ENCODE results near the gene P3H2.
A peak's percentile ranks its signal among the peaks of the same experiment; 100 is the strongest.
"Not testable (repeated sequence)": the region's sequence is repeated elsewhere in the genome, so short reads cannot be mapped to it uniquely, and the experiment has no call there.

Gene P3H2

DNA sequence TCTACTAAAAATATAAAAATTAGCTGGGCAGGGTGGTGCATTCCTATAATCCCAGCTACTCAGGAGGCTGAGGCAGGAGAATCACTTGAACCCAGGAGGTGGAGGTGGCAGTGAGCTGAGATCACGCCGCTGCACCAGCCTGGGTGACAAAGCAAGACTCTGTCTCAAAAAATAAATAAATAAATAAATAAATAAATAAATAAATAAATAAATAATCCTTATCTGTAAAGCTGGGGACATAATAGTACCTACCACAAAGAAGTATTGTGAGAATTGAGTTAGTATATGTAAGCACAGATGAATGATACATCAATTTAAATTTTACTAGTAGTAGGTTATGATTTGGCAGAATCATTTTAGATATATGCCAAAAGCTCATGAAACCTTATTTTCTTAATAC, 41.5 kb downstream of the P3H2 start:
- DNase-seq: not testable (repeated sequence)

DNA sequence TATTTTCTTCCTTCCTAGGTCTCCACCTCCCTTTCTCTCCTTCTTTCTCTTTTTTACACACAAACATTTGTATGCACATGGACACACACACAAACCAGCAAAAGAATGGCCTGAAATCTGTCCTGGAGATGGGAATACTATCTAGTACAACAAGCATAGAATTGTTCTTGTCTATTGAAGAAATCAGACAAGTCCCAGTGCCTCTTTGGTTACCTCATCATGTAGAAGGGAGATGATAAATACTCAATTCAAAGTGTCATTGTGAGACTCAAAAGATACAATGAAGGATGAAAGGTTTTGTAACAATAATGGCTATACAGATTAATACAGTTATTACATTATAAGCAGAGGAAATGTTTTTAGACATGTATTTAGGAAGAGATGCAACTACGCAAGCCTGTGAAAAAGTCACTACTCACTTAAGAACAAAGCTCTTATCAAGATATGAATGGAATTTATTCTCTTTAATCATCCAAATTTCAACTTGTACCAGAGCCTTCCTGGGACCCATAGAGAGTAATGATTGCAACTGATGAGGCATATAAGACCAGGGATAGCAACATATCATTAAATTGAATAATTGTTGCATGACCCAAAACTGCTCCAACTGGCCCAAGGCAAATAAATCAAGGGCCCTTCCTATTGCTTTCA, 43.2 kb downstream of the P3H2 start:
- no peak for DNase-seq

DNA sequence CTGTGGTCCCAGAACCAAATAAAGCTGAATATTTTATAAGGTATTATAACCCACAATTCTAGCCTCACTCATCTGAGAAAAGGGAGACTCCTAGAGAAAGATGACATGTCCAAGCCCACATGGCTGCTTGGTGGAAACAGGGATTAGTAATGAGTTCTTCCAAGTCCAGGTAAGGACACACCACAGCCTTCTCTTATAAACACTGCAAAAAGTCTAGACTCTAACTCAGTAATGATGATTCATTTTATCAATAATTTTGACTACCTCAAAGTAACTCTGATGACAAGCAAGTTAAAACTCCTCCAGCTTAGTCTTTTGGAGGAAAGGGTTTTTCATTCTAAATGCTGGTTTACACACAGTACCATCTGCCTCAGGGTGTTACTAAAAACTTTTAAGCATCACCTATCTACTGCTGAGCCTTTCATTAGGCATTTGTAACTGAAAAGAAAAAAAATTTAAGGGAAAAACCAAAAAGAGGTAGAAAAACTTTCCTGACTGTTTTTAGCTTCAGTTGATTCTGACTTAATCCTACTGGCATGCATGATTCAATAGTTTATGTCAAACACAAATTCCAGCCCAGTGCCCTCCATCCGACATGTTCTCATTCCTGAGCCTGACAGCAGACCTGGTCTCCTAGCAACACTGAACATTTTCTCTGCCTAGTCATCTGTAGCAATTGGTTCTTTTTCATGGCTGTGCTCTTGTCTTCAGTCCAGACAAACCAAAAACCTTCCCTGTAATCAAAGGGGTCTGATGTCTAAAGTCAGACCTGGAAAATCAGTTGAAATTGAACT, 43.9 kb downstream of the P3H2 start:
- DNase-seq: no peak

DNA sequence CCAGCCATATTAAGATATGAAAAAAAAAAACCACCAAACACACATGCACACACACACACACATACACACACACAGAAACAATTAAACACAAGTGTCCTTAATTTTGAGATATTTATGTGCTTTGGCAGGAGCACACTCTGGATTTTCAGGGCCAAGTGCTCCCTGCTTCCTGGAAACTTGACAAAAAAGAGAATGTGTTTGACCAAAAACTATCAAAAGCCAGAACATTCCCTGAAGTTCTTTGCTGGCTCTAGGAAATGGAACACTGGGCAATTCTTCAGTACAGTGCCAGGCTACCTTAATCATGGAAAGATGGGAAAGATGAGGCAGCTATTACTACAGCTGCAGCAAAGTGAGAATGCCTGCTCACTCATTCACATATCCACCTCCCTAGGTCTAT, 44.6 kb downstream of the P3H2 start:
- DNase-seq: no peak

DNA sequence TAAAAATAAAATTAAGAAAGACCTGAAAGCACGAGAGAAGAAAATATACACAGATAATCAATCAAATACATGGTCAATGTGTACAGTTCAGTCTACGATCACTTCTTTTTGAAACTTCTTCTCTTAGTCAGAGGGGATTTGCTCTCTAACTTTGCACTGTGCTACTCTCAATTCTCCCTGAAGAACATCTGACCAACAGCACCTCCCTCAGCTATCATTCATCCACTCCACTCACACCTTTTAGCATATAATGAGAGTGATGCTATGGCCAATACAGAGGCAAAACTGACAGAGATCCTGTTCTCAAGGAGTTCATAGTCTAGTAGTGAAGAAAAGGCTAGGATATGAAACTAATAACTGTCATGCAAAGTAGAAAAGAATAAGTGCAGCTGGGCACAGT, 45.9 kb downstream of the P3H2 start:
- no peak for DNase-seq

DNA sequence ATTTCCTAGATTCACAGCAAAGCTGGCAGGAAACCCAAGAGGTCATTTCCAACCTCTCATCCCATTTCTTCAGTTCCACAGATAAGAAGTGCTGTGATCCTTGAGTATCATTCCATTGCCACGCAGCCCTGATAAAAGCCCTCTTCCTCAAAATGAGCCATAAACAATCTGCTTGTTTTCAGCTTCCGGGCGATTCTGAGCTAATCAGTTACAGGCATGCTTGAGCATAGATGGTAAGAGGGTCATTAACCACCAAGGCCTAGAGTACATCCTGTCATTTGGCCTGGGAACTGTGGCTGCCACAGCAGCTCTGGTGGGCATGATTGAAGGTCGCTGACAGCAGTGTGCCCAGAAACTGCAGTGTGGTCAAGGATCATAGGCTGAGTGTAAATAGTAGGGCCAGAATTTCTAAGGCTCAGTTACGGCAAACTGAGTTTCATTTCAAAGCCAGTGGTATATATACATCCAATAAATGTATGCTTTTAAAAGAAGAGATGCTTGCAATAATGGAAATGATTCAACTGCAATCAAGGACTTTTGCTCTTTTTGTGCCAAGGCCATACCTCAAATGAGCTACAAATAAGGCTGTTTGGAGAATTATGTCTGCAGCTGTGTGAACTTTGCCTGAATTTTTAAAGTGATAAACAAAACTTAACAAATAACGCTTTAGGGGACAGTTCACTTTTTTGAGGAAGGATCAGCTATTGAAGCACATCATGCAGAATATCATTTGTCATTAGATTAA, 47.3 kb downstream of the P3H2 start:
- peak; percentile 33 for DNase-seq

DNA sequence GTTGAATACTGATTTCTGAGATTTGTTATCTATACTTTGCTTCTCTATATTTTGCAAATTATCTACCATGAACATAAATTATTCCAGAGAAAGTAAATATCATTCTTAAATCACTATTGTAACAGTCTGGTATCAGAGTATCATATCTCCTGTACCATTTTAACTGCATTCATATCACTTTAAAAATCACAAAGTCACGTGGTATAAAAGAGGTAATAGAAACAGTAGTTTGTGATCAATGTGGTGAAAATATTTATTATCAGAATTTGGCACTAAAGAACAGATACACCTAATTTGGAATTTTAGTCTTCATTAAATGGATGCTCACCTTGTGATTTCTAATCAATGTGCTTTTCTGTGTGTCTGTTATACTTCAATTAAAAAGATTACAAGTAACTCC, 47.8 kb downstream of the P3H2 start:
- DNase-seq: no peak

DNA sequence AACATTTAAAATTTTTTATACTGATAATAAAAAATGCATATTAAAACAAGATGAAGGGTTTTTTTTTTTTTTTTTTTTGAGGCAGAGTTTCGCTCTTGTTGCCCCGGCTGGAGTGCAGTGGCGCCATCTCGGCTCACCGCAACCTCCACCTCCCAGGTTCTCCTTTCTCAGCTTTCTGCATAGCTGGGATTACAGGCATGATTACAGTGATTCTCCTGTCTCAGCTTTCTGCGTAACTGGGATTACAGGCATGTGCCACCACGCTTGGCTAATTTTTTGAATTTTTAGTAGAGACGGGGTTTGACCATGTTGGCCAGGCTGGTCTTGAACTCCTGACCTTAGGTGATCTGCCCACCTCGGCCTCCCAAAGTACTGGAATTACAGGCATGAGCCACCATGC, 48.8 kb downstream of the P3H2 start:
- DNase-seq: not testable (repeated sequence)

DNA sequence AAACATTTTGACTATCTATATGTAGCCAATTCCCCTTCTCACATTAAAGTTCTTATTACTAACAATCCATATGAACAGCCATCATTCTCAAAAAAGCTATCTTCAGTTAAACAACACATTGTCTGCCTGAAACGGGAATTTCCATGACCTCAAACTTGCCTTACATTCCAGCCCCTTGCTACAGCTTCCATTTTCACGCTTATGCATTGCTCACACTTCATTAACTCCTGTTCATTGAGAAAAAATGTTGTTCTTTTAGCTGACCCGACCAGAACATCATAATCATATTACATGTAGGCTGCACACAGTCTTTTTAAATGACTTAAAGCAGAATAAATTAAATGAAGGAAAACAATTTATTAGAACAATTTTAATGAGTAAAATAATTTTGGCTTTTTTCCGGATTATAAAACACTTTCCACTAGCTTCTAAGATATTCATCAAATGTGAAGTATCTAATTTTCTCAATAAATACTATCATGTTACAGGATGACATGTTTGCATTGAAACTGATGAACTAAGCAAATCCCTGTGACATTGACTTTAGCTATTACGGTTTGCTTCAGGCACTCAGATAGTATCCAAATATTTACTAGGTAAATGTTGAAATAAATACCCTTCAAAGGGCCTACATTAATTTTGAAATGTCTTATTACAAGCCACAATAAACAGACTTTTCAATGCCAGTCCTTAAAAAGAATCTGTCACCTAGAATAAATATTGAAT, 49.9 kb downstream of the P3H2 start:
- peak; percentile 37 for DNase-seq

DNA sequence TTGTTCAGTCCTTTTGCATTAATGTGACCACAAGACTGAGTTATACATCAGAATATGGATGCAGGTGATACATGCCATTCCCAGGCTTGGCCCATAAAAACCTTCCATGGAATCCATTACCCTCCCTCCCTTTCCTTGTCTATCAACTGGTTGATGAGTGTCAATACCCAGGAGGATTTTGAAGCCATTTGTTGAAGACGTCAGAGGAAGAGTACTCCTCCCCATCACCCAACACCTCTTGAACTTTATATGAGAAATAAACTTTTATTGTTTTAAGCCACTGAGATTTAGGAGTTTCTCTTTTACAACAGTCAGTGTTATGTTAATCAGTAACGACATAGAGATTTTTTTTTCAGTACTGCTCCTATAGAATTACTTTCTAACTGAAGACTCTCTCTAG, 55.5 kb downstream of the P3H2 start:
- no peak for DNase-seq

DNA sequence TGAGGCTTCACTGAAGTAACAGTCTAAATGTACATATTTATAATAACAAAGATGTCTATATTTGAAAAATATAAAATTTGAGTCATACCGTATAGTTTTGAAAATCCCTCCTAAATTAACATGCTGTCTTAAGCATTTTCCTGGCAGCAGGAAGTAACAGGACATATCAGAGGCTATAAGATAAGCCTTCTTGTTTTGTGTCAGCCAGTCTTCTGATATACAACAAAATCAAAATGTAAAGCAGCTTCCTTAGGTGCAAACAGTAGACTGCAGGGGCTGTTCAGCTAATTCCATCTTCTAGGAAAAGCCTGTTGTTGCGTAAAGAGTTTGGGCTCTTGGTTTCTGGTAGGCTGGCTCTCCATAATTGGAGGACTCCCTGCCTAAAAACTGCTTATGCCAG, 56.0 kb downstream of the P3H2 start:
- DNase-seq: no peak

DNA sequence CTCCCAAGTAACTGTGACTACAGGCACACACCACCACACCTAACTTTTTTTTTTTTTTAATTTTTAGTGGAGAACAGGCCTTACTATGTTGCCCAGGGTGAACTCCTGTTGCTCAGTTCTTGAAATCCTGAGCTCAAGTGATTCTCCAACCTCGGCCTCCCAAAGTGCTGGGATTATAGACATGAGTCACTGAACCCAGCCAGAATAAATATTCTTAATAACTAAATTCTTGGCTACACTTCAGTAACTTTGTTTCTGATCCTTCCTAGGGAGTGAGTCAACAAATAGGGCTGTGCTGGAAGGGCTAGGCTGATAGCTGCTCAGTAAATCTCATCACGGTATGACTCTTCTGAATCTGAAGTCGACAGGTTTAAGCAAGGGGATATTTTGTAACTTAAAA, 56.6 kb downstream of the P3H2 start:
- no peak for DNase-seq

DNA sequence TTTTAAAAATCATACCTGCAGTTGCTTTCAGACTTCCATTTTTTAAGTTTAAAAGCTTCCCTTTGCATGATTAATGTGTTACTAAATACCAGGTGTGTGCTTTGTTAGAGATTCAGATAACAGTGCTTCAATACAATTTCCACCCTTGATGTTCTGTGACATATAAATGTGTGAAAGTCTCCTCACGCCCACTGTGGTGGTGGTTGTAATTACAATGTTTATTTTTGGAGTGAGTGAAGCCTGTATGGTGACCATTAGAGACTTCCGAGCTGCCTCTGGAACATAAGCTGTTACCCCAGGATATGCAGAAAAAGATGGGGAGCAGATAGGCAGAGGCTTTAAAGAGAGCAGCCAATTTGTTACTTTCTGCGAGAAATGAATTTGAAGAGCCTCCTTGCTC, 57.2 kb downstream of the P3H2 start:
- no peak for DNase-seq

DNA sequence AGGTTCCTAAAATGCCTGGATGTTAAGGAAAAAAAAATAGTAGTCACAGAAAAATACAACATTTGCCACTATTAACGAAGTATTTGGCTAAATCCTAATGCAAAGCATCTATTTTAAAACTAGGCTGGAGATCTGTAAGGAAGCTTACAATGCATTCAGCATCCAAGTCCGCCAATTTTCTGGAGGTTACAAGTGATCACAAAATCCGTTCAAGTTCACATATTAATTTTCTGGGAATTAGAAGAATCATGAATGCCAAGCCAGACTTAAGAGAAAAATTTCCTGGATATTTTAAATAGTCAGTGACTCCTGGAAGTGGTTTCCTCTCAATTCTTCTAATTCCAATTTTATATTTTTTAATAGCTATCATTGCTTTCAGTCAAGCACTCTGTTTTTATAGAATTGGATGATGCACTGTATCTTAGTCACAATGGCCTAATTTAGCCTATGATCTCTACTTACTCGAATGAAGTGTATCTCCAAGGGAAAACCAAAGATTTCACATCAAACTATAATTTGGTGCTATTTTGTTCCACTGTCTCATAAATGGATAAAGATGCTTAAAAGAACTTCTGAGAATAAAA, 60.4 kb downstream of the P3H2 start:
- no peak for DNase-seq

DNA sequence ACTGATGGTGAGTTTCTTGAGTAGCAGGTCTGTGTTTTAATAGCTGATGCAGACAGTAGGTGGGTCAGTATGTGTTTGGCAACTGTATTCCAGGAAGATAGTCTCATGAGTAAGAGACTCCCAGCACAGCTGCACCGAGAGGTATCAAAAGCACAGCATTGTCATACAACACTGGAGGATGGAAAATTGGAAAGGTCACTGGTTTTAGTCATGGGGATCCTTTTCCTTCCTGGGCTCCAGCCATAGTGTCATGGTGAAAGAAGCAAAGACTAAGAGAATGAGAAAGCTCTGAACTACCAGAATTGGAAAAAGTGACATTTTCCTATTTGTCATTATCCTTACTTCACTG, 61.5 kb downstream of the P3H2 start:
- DNase-seq: no peak

DNA sequence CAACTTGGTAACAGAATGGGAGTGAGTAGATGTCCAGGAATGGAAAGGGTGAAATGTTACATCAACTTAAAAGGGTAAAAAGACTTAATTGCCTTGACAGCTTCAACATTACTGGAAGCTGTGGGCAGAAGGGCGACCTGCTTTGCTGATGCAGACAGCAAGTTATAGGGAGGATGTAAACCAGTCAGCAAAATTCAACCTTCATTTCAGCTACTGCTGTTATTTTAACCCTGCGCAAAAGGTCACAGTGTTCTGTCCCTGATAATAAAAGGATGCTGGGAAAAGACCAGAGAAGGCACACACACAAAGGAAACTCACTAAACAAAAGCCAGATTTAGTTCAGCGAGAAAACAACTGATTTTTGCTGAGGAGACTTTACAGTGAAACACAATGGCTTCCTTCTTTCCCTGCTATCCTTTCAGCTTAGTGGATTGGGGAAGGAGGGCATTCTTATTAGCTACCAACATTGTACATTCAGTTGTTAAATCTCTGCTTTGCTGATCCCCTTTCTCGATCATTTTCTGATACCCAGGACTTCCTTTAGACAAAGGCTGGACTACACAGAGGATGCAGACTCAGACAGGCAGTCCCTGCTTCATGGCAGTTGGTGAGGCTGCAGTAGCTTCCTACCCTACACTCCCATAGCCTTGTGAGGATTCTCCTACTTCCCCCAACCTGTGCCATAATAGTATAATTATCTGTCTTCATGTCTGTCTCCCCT, 62.0 kb downstream of the P3H2 start:
- DNase-seq: no peak

DNA sequence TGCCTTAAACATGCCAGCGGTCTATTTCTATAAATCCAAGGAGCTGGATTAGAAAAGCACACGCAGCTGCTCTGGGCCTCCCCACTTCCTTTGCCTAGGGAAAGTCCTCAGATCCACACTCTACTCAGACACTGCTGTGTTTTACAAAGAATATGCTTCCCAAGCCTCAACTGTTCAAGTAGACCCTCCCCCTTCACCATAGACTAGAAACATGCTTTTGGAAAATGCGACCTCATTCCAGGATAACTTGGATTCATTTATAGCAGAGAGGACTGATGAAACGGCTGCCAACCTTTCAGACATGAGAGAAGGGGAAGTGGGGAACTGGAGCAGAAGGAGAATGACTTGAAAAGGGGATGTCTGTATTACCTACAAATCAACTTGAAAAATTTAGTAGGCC, 64.0 kb downstream of the P3H2 start:
- no peak for DNase-seq

DNA sequence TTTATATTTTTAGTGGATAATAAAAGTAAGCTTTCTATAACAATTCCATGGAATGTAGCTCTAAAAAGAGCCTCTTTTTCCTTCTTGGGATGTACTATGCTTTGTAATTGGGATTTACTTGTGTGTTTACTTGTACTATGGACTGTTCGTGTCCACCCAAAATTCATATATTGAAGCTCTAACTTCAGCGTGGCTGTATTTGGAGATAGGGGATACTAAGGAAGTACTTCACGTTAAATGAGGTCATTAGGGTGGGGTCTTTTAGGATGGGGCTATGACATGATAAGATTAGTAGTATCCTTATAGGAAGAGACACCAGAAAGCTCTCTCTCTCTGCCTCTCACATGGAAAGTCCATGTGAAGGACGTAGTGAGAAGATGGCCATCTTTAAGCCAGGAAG, 64.9 kb downstream of the P3H2 start:
- no peak for DNase-seq

DNA sequence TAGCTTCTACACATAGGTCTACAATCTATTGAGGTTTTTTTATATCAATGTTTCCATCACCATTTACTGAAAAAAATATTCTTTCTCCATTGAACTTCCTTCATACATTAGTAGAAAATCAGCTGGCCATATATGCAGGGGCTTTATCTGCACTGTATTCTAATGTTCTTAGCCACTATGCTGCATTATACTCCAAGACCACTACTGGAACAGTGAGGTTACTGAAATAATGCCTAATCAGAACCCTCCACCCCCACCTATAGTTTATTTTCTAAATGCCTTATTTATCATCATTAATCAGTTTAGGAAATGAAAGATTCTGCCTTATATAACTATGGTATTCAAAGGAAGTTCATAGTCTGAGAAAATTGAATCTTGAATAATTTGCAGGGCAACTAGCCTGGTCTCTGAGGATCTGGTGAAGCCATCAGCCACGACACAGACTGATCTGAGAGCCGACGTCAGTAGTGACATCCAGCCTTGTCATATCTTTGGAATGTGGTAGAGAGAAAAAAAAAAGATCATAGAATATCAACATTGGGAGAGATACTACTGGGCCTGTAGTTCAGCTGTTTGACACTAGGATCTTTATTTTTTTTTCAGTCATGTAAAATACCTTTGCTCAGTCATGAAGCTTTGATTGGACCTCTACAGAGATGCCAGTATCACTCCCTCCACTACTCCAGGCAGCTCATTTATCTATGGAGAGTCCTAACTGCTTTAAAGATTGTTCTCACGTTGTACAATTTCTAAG, 66.6 kb downstream of the P3H2 start:
- no peak for DNase-seq

DNA sequence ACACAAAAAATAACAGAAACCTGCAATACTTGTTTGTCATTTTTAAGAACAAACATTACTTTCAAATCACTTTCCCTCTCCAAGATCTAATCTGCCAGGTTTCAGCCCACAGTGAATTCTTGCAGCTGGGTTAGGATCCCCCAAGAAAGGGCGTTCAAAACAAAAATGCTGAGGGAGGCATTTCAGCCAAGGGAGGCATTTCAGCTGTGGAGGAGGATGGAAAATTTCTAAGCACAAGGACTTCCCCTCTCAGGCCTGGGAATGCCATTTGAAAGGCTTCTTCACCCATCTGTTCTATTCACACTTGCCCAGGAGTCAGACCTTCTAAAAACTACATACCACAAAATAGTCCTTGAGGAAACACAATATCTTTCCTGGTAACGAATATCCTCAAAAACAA, 69.1 kb downstream of the P3H2 start:
- DNase-seq: no peak

DNA sequence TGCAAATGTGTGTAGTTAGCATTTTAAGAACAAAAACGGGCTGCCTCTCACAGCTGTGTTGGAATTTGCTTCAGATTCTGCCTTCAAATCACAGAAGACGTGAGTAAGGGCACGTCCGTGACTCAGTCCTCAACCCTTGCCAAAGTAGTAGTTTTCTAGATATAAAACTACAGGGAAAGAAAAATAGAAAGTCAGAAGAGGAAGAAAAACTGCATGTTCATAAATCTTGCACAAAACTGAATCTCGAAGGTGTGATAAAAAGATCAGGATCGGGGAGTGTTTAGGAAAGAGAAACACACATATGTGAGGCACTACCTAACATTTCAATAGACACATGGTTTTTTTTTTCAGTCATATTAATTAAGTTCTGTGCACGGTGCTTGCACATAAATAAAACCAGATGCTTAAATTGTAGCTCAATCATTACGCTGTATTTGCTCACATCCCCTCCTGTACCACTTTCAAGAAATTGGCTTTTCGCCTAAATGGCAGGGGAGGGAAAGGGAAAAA, 71.7 kb downstream of the P3H2 start:
- DNase-seq: no peak
